AG10803 (cell line): ENCODE results near the gene KCNA10.

Source experiments
- DNase-seq: peaks from one replicate; pipeline ENCODE4 v3.0.0; 2010; ENCODE audit warnings: low read depth
- H3K4me3 ChIP-seq: 2 replicates; pipeline ENCODE4 v1.5.1; 2011; ENCODE audit warnings: mild to moderate bottlenecking, low read length, control low read depth
- TF ChIP-seq, protein P1 (sequence below): conservative IDR thresholded peaks from 2 replicates; pipeline ENCODE4 v1.5.1; 2011; ENCODE audit warnings: mild to moderate bottlenecking, low read length, control low read depth, inconsistent platforms

The KCNA10 gene

DNA sequence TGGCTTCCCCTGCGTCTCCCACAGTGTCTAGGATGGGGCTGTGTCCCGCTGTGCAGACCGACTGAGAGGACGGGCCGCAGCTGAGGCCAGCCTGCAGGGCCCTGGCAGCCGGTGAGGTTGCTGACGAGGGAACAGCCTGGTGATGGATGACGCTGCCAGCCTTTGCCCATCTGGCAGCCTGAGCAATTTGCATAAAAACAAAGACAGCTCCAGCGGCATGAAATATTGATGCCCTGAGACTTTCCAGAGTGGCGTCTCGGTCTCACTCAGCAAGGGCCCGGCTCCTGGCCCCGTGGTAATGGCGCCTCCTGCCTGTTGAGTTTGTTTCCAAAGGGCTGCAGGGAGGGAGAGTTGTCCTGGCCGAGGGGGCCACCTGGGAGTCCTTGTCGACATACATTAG, 19.1 kb upstream of the KCNA10 start:
- TF ChIP-seq, protein P1, sequence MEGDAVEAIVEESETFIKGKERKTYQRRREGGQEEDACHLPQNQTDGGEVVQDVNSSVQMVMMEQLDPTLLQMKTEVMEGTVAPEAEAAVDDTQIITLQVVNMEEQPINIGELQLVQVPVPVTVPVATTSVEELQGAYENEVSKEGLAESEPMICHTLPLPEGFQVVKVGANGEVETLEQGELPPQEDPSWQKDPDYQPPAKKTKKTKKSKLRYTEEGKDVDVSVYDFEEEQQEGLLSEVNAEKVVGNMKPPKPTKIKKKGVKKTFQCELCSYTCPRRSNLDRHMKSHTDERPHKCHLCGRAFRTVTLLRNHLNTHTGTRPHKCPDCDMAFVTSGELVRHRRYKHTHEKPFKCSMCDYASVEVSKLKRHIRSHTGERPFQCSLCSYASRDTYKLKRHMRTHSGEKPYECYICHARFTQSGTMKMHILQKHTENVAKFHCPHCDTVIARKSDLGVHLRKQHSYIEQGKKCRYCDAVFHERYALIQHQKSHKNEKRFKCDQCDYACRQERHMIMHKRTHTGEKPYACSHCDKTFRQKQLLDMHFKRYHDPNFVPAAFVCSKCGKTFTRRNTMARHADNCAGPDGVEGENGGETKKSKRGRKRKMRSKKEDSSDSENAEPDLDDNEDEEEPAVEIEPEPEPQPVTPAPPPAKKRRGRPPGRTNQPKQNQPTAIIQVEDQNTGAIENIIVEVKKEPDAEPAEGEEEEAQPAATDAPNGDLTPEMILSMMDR, result no peak
- DNase-seq, result no peak
- H3K4me3 ChIP-seq, result no peak overlapping the region

DNA sequence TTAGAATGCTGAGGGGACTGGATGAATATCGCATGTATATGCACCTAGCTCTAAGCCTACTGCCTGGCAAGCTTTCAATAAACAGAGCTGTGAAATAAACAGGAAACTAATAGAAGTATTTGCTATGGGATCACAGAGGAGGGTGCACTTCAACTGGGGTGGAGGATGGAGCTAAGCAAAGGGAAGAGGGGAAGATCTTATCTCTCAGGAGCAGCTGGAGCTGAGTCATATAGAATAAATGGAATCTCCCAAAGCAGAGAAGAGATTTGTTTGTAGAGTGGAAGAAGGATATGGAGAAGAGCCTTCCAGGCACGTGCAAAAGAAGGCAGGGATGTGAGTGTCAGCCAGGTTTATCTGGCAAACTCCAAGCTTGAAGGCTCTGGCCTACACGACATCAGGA, 17.0 kb upstream of the KCNA10 start:
- H3K4me3 ChIP-seq, result no peak overlapping the region
- TF ChIP-seq, protein P1, result no peak
- no peak for DNase-seq

DNA sequence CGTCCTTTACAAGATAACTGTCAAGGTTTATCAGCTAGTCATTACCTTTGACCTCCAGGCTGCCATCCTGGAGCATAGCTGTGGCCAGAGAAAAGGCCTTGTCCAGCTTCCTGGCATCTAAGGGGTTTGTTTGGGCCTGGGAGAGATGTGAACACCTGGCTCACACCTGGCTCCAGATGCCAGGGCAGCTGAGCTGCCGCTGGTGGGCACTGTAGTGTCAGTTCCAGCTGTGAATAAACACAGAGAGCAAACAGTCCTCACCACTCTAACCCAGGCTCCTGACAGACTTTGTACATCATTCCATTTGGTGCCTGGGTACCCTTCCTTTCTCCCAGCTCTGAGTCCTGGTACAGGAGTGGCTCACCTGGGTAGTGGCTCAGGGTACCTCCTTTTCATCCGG, 14.3 kb upstream of the KCNA10 start:
- DNase-seq, result no peak
- TF ChIP-seq, protein P1, result no peak
- H3K4me3 ChIP-seq, result no peak overlapping the region

DNA sequence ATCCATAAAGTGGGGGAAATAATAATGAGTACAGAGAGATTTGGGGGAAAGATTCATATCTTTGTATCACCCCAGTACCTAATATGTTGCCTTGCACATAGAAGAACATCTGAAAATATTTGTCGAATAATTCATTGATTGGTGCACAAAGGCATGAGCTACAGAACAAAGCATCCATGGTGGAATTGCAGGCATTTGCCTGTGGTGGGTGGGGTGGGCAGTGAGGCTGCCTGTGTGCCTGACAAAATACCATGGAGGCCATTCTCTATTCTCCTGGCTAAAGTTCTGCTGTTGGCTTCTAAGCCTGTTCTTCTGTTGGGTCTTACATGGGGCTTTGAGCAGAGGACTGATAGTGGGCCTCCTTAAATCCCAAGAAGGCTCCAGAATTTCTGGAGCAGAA, 10.0 kb upstream of the KCNA10 start:
- TF ChIP-seq, protein P1, result no peak
- DNase-seq, result peak; percentile 3
- H3K4me3 ChIP-seq, result no peak overlapping the region

DNA sequence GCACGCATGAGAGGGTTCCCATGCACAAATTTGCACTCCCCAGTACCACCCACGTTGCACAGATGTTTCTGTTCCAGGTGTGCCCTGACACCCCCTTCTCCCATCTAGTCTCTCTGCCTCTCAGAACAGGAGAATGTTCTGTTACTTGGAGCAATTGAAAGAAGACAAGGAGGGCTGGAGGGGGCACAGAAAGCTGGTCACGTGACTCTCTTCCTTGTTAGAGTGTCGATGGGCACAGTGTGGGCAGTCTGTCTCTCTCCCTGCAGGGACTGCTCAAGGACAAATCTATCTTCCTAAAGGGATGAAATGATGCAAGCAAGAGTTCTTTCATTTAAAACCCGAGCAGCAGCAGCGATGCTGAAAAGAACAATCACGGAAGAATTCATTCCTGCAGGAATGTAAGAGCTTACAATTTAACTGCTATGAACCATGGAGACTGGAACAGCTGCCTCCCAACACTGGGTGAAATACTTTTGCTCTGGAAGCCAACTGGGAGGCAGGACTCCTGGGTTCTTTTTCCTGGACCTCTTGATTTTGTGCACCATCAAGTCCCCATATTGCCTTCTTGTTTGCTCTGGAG, 7.3 kb upstream of the KCNA10 start:
- TF ChIP-seq, protein P1, result no peak
- DNase-seq, result no peak
- H3K4me3 ChIP-seq, result no peak overlapping the region

DNA sequence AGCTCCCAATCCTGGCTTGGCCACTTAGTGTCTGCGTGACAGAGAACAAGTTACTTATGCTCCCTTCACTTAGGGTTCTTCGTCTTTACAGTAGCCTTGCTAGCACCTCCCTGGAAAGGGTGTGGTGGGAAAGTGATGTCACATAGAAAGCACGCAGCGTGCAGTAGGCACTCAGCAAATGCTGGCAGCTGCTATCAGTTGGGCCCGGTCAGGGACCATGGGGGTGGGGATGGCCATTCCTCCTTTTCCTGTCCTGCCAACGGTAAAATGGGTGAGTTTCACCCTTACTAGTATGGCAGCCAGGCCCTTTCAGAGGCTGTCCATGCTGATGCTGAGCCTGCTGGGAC, 6.2 kb upstream of the KCNA10 start:
- peak; percentile 6 for DNase-seq
- TF ChIP-seq, protein P1, result no peak
- H3K4me3 ChIP-seq, result no peak overlapping the region

DNA sequence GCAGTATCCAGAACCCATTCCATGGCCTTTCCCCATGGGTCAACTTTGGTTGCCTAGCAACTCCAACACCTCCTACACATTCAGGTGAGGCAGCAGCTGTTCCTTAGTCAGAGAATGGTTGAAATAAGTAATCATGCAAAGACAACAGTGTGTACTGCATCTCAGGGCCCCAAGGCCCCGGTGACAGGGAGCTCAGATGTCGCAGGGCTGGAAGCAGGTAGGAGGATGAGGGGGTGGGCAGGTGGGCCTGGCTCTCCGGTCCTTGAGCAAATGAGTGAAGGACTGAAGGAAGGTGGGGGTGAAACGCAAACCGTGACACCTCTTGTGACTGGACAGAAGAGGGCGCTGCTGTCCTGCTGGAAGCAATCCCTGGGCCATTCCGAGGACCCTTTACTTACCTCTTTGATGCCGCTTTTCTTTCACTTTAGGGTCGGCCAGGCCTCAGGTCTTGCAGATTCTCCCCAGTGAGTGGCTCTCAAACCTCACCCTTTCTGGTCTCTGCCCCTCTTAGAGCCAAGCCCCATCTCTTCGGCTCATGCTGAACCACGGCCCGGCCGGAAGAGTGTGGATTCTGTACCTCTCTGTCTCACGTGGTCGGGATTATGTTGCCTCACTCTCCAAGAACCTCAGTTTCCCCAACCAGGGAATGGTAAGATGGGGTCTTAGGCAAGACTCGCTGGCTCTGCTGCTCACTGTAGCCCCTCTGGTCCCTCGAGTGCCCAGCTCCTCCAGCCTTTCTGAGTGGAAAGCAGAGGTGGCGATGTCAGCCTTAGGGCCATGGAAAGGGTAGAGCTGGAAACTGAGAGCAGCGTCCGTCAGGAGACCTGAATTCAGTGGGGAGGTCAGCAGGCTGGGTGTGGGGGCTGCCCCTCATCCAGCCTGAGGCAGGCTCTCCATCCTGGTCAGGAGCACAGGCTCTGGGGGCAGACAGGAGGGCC, 5.6 kb upstream of the KCNA10 start:
- no peak overlapping the region for H3K4me3 ChIP-seq
- DNase-seq, result no peak
- TF ChIP-seq, protein P1, result peak; percentile 51
